OCI-LY7 (cell line): ENCODE results near the gene ARHGAP42.

Experiments
- CTCF ChIP-seq: fragments of 200-600 bp; sonication (generic); conservative IDR thresholded peaks from 2 replicates; pipeline ENCODE4 v1.5.1; 2014; ENCODE audit warnings: mild to moderate bottlenecking, antibody characterized with exemption, low read length, moderate library complexity, mixed read lengths
- EZH2phosphoT487 ChIP-seq: fragments of 200-600 bp; sonication (generic); IDR thresholded peaks from 2 replicates; pipeline ENCODE4 v1.6.1; 2018; ENCODE audit warnings: low read depth, borderline replicate concordance, mild to moderate bottlenecking, mixed run types, antibody characterized with exemption, low read length, moderate library complexity, mixed read lengths

- no peak for TF ChIP-seq CTCF
- TF ChIP-seq EZH2phosphoT487: no peak
These were observed 4.0 kb upstream of the ARHGAP42 start for GRCh38 chr11:100683126-100683525.
